Neuronal stem cell (in vitro differentiated cells): Measurements from ENCODE around the gene DTNB.

Experiments used
- DNase-seq: peaks from one replicate; pipeline ENCODE4 v3.0.0-alpha.2; 2013; ENCODE audit warnings: low spot score
- H2AFZ ChIP-seq: one replicate; pipeline ENCODE4 v1.6.1; 2013; ENCODE audit warnings: mild to moderate bottlenecking, low read length, inconsistent platforms
- H2AK5ac ChIP-seq: 2 replicates; pipeline ENCODE4 v1.6.1; 2013; ENCODE audit warnings: low read depth, mild to moderate bottlenecking, inconsistent platforms, low read length, moderate library complexity, mixed read lengths
- H2BK120ac ChIP-seq: 2 replicates; pipeline ENCODE4 v1.6.1; 2013; ENCODE audit warnings: low read depth, mild to moderate bottlenecking, inconsistent platforms, low read length, moderate library complexity, mixed read lengths
- H2BK12ac ChIP-seq: one replicate; pipeline ENCODE4 v1.6.1; 2013; ENCODE audit warnings: low read length, inconsistent platforms
- H2BK15ac ChIP-seq: 2 replicates; pipeline ENCODE4 v1.6.1; 2013; ENCODE audit warnings: mild to moderate bottlenecking, low read length, inconsistent platforms, mixed read lengths
- H2BK5ac ChIP-seq: one replicate; pipeline ENCODE4 v1.6.1; 2013; ENCODE audit warnings: inconsistent platforms, mild to moderate bottlenecking, low read length, moderate library complexity
- H3K14ac ChIP-seq: one replicate; pipeline ENCODE4 v1.6.1; 2013; ENCODE audit warnings: low read length, inconsistent platforms
- H3K18ac ChIP-seq: 2 replicates; pipeline ENCODE4 v1.6.1; 2013; ENCODE audit warnings: low read length, inconsistent platforms
- H3K23ac ChIP-seq: 2 replicates; pipeline ENCODE4 v1.6.1; 2013; ENCODE audit warnings: low read depth, mild to moderate bottlenecking, mixed read lengths, low read length, inconsistent platforms; ENCODE audit not compliant: poor library complexity
- H3K27ac ChIP-seq: replicated peaks from 3 replicates; pipeline ENCODE4 v1.5.1; 2013; ENCODE audit warnings: low read length, inconsistent platforms
- H3K27me3 ChIP-seq, 3 experiments: 2 replicates each; pipeline ENCODE4 v1.6.1; 2013; ENCODE audit warnings: low read length in 3 of 3, mild to moderate bottlenecking in 2 of 3, inconsistent platforms in 1 of 3, low read depth in 1 of 3, mixed read lengths in 1 of 3, moderate library complexity in 1 of 3; ENCODE audit not compliant: control insufficient read depth in 3 of 3, insufficient read depth in 3 of 3
- H3K36me3 ChIP-seq, 2 donors: replicated peaks in 1 of 2; 2 replicates each; pipeline ENCODE4 v1.6.1; 2013; ENCODE audit warnings: low read length in 2 of 2; ENCODE audit not compliant: control insufficient read depth in 2 of 2, insufficient read depth in 2 of 2
- H3K4ac ChIP-seq: 2 replicates; pipeline ENCODE4 v1.6.1; 2013; ENCODE audit warnings: inconsistent platforms, mild to moderate bottlenecking, low read length, moderate library complexity
- H3K4me1 ChIP-seq, 2 donors: 1 replicate in 1 of 2; 2 replicates in 1 of 2; pipeline ENCODE4 v1.6.1; 2013; ENCODE audit warnings: low read length in 2 of 2, low read depth in 1 of 2; ENCODE audit not compliant: control insufficient read depth in 2 of 2, insufficient read depth in 1 of 2
- H3K4me2 ChIP-seq: one replicate; pipeline ENCODE4 v1.6.1; 2013; ENCODE audit warnings: mild to moderate bottlenecking, low read length, inconsistent platforms; ENCODE audit not compliant: insufficient read depth, poor library complexity, severe bottlenecking
- H3K4me3 ChIP-seq, 2 donors: 2 replicates each; pipeline ENCODE4 v1.5.1; 2013; ENCODE audit warnings: low read length in 2 of 2, mild to moderate bottlenecking in 2 of 2, inconsistent platforms in 1 of 2, moderate library complexity in 1 of 2
- H3K79me1 ChIP-seq: one replicate; pipeline ENCODE4 v1.6.1; 2013; ENCODE audit warnings: low read depth, mild to moderate bottlenecking, inconsistent platforms, low read length, moderate library complexity
- H3K9ac ChIP-seq: one replicate; pipeline ENCODE4 v1.6.1; 2013; ENCODE audit warnings: mild to moderate bottlenecking, low read depth, low read length, inconsistent platforms; ENCODE audit not compliant: poor library complexity
- H3K9me3 ChIP-seq, 2 donors: replicated peaks in 1 of 2; 2 replicates each; pipeline versions ENCODE3 to v1.6.1; 2013; ENCODE audit warnings: low read length in 2 of 2, mild to moderate bottlenecking in 2 of 2, inconsistent platforms in 1 of 2, low read depth in 1 of 2, mixed read lengths in 1 of 2, moderate library complexity in 1 of 2; ENCODE audit not compliant: control insufficient read depth in 2 of 2, insufficient read depth in 1 of 2
- H4K8ac ChIP-seq: one replicate; pipeline ENCODE4 v1.6.1; 2013; ENCODE audit warnings: low read depth, mild to moderate bottlenecking, inconsistent platforms, low read length, moderate library complexity
- H4K91ac ChIP-seq: one replicate; pipeline ENCODE4 v1.6.1; 2013; ENCODE audit warnings: low read length, low read depth, mild to moderate bottlenecking, inconsistent platforms; ENCODE audit not compliant: poor library complexity
- WGBS, 2 donors: extraction: QIAGEN DNeasy Blood & Tissue Kit; methylation state at CpG; one replicate each; pipeline ENCODE4 v1.1.7; 2013; ENCODE audit warnings: missing lambda C conversion rate in 2 of 2, mixed read lengths in 1 of 2; ENCODE audit not compliant: insufficient read length in 2 of 2, insufficient replicate concordance in 1 of 2; ENCODE audit errors: extremely low coverage in 2 of 2; 5-methylcytosine and 5-hydroxymethylcytosine counted together

Gene DTNB

GRCh38 chr2:25543939-25544338 lies 129.4 kb downstream of the DTNB start:
- no peak overlapping the region for H3K4me3 ChIP-seq
- H2AFZ ChIP-seq: no peak overlapping the region
- no peak overlapping the region for H4K91ac ChIP-seq
- H3K4me2 ChIP-seq: no peak overlapping the region
- DNase-seq: no peak
- H2AK5ac ChIP-seq: no peak overlapping the region
- H3K79me1 ChIP-seq: no peaks in the 10 kb centered on the region
- no peak overlapping the region for H3K23ac ChIP-seq
- H3K9me3 ChIP-seq: no peaks in the 10 kb centered on the region
- H3K18ac ChIP-seq: no peak overlapping the region
- H4K8ac ChIP-seq: no peak overlapping the region
- no peaks in the 10 kb centered on the region for H3K27me3 ChIP-seq
- H2BK12ac ChIP-seq: no peak overlapping the region
- peaks cover 0 to 4% of the 10 kb centered on the region in 2 donors for H3K4me1 ChIP-seq
- no CpG with 5 or more reads among the region's 10 CpGs for WGBS, 2 donors
- H3K9ac ChIP-seq: no peak overlapping the region
- H3K14ac ChIP-seq: no peak overlapping the region
- H2BK15ac ChIP-seq: no peak overlapping the region
- H2BK120ac ChIP-seq: no peak overlapping the region
- no peak overlapping the region for H2BK5ac ChIP-seq
- H3K36me3 ChIP-seq: no peaks in the 10 kb centered on the region
- no peak overlapping the region for H3K27ac ChIP-seq
- no peak overlapping the region for H3K4ac ChIP-seq

- no peak overlapping the region for H4K91ac ChIP-seq
- no peak overlapping the region for H2BK15ac ChIP-seq
- H3K23ac ChIP-seq: no peak overlapping the region
- peaks cover 0 to 4% of the 10 kb centered on the region in 2 donors for H3K4me1 ChIP-seq
- no peak overlapping the region for H2BK120ac ChIP-seq
- H3K27ac ChIP-seq: no peak overlapping the region
- no CpG with 5 or more reads among the region's 10 CpGs for WGBS, 2 donors
- H3K4me2 ChIP-seq: no peak overlapping the region
- H3K4ac ChIP-seq: no peak overlapping the region
- no peak overlapping the region for H3K14ac ChIP-seq
- H2AFZ ChIP-seq: no peak overlapping the region
- no peaks in the 10 kb centered on the region for H3K9me3 ChIP-seq
- no peaks in the 10 kb centered on the region for H3K27me3 ChIP-seq
- H4K8ac ChIP-seq: no peak overlapping the region
- H2BK5ac ChIP-seq: no peak overlapping the region
- no peaks in the 10 kb centered on the region for H3K36me3 ChIP-seq
- H3K4me3 ChIP-seq: no peak overlapping the region
- no peak overlapping the region for H2AK5ac ChIP-seq
- DNase-seq: no peak
- H3K79me1 ChIP-seq: no peaks in the 10 kb centered on the region
- no peak overlapping the region for H2BK12ac ChIP-seq
- no peak overlapping the region for H3K18ac ChIP-seq
- no peak overlapping the region for H3K9ac ChIP-seq
These were observed 132.0 kb downstream of the DTNB start for GRCh38 chr2:25541378-25541777.

- H3K79me1 ChIP-seq: peaks cover 3% of the 10 kb centered on the region
- no peak overlapping the region for H3K4me2 ChIP-seq
- no peak overlapping the region for H2BK15ac ChIP-seq
- no peak overlapping the region for H3K9ac ChIP-seq
- no peak overlapping the region for H3K18ac ChIP-seq
- H3K9me3 ChIP-seq: peaks cover 0 to 1% of the 10 kb centered on the region in 2 donors
- no peak overlapping the region for H2BK5ac ChIP-seq
- no peak overlapping the region for H3K14ac ChIP-seq
- H3K27me3 ChIP-seq: no peaks in the 10 kb centered on the region
- DNase-seq: no peak
- no peak overlapping the region for H2BK12ac ChIP-seq
- no peak overlapping the region for H2AFZ ChIP-seq
- peaks cover 0 to 3% of the 10 kb centered on the region in 2 donors for H3K4me1 ChIP-seq
- no peak overlapping the region for H3K4ac ChIP-seq
- H3K23ac ChIP-seq: no peak overlapping the region
- H3K27ac ChIP-seq: no peak overlapping the region
- no peak overlapping the region for H4K8ac ChIP-seq
- H2AK5ac ChIP-seq: no peak overlapping the region
- no peak overlapping the region for H2BK120ac ChIP-seq
- H3K36me3 ChIP-seq: no peaks in the 10 kb centered on the region
- no peak overlapping the region for H3K4me3 ChIP-seq
- no CpG with 5 or more reads among the region's 3 CpGs for WGBS, 2 donors
- H4K91ac ChIP-seq: no peak overlapping the region
These were observed 134.2 kb downstream of the DTNB start for GRCh38 chr2:25539136-25539535.

- no peak overlapping the region for H3K23ac ChIP-seq
- peaks cover 3% of the 10 kb centered on the region for H3K79me1 ChIP-seq
- H2AFZ ChIP-seq: no peak overlapping the region
- no peak overlapping the region for H2BK5ac ChIP-seq
- no peak overlapping the region for H3K4me3 ChIP-seq
- no peak overlapping the region for H3K27ac ChIP-seq
- H4K91ac ChIP-seq: no peak overlapping the region
- no peak overlapping the region for H2BK120ac ChIP-seq
- no peak for DNase-seq
- no peaks in the 10 kb centered on the region for H3K36me3 ChIP-seq
- no CpG with 5 or more reads among the region's 2 CpGs for WGBS, 2 donors
- H3K4me1 ChIP-seq: no peaks in the 10 kb centered on the region
- H3K9ac ChIP-seq: no peak overlapping the region
- no peak overlapping the region for H2BK12ac ChIP-seq
- H3K4me2 ChIP-seq: no peak overlapping the region
- H3K27me3 ChIP-seq: no peaks in the 10 kb centered on the region
- H2BK15ac ChIP-seq: no peak overlapping the region
- H4K8ac ChIP-seq: no peak overlapping the region
- H3K14ac ChIP-seq: no peak overlapping the region
- H3K4ac ChIP-seq: no peak overlapping the region
- H3K9me3 ChIP-seq: peaks cover 0 to 1% of the 10 kb centered on the region in 2 donors
- no peak overlapping the region for H2AK5ac ChIP-seq
- no peak overlapping the region for H3K18ac ChIP-seq
These were observed 135.9 kb downstream of the DTNB start for GRCh38 chr2:25537526-25537925.
